Measurements from ENCODE around the gene RABGAP1L. TPM values are rescaled to one million over a fixed set of nuclear protein-coding genes. Genes with fewer than 3 reads are reported as not detected.

Gene RABGAP1L
- total and polyA plus RNA-seq, 2 of the 4 experiments (the other 2 are of a cell fraction) = 7.9 to 26.7 TPM

DNA sequence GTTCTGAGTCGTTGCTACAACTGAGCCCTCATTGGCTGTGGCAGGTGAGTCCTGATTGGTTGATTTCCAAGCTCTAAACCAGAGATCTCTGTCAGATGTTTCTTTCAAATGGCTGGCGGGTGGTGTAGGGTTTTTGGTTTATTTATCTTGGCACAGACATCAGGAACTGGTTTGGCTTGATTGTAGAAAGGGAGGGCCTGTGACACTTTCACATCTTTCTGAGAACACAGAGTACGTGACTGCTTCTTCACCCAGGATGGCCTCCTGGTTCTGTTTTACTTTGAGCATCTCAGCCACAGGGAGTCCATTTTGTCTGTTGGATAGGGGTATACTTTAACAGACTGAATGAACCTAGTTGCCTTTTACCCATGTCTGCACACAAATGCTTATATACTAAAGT, 199.0 kb downstream of the RABGAP1L start:
- CTCF ChIA-PET = interaction anchor here (1.1 kb wide), 1 partner anchor 85 kb away, joined by 4 read pairs; no protein-coding TSS in a partner anchor
- H3K4me1 ChIP-seq (ENCODE audit: control insufficient read depth, insufficient read depth, low read length) = no peaks in the 10 kb centered on the region
- POLR2A ChIA-PET (ENCODE audit: unreplicated experiment) = no interaction called here
- H3K27ac ChIP-seq (ENCODE audit: insufficient read depth, low read length) = no peak overlapping the region
- peaks cover 3% of the 10 kb centered on the region; the same call in 1 of the 2 replicates for H3K9me1 ChIP-seq (ENCODE audit: insufficient read depth, low read length)
- H2BK120ac ChIP-seq (ENCODE audit: low read depth, low read length) = no peak overlapping the region
- H2BK5ac ChIP-seq (ENCODE audit: low read depth, low read length, poor library complexity, severe bottlenecking) = no peak overlapping the region
- intact Hi-C loops (cut with micrococcal nuclease) (no loop called here), dilution Hi-C loops (cut with HindIII; ENCODE audit: low sequenced_read_pairs, unreplicated experiment) (no loop called here), in situ Hi-C loops (cut with MboI; ENCODE audit: low sequenced_read_pairs) (no loop called here)
- no CpG with 5 or more reads among the region's 3 CpGs for WGBS, 2 experiments (ENCODE audit: extremely low coverage in 2 of 2, insufficient read length in 1 of 2)
- no peak for DNase-seq
- H3K4me3 ChIP-seq (ENCODE audit: insufficient read depth, low read depth, low read length) = no peak overlapping the region
- no peak overlapping the region for H4K8ac ChIP-seq (ENCODE audit: low read depth in 2 of 2, low read length in 2 of 2)
- H3K56ac ChIP-seq (ENCODE audit: extremely low read depth, insufficient read depth, low read length) = no peak overlapping the region
- no peak overlapping the region for H3K4ac ChIP-seq (ENCODE audit: low read depth, low read length)
- H3K79me1 ChIP-seq (ENCODE audit: low read depth in 1 of 2, low read length in 2 of 2) = no peaks in the 10 kb centered on the region
- no peaks in the 10 kb centered on the region for H3K36me3 ChIP-seq (ENCODE audit: control insufficient read depth, insufficient read depth, low read length)
- no peaks in the 10 kb centered on the region for H4K20me1 ChIP-seq (ENCODE audit: insufficient read depth, low read length)
- H3K14ac ChIP-seq (replicated peaks; ENCODE audit: low read depth, low read length) = no peak overlapping the region
- H3K18ac ChIP-seq (ENCODE audit: low read depth, low read length) = no peak overlapping the region
- no peak for ATAC-seq (ENCODE audit: low read depth)
- no peak overlapping the region for H4K91ac ChIP-seq (ENCODE audit: insufficient read depth, low read depth, low read length)
- no peak overlapping the region for H3K4me2 ChIP-seq (ENCODE audit: low read depth, low read length)
- no peak overlapping the region for H4K5ac ChIP-seq (ENCODE audit: low read depth, low read length)
- no peak overlapping the region for H2AK9ac ChIP-seq (replicated peaks; ENCODE audit: low read depth, low read length, poor library complexity)
- H3K9ac ChIP-seq (ENCODE audit: low read depth, low read length) = no peak overlapping the region
- no peak overlapping the region for H2AK5ac ChIP-seq (ENCODE audit: low read depth, low read length)
- H2AFZ ChIP-seq (replicated peaks; ENCODE audit: low read length, poor library complexity) = no peak overlapping the region
- H3K27me3 ChIP-seq (ENCODE audit: control insufficient read depth, insufficient read depth, low read length) = no peaks in the 10 kb centered on the region
- H2BK15ac ChIP-seq (ENCODE audit: low read depth, low read length) = no peak overlapping the region
- no peak overlapping the region for H3K23ac ChIP-seq (ENCODE audit: low read depth, low read length)
- TF ChIP-seq MXI1 (IDR thresholded peaks at IDR 0.05; ENCODE audit: borderline replicate concordance, low read depth, low read length) (no peak), POLR2A (IDR thresholded peaks at IDR 0.05; ENCODE audit: low read depth, low read length) (no peak), RCOR1 (IDR thresholded peaks at IDR 0.05; ENCODE audit: insufficient replicate concordance, low read length) (no peak), SMC3 (IDR thresholded peaks at IDR 0.05; ENCODE audit: low read depth, low read length) (no peak), FOS (IDR thresholded peaks at IDR 0.05; ENCODE audit: low read depth, low read length) (no peak), MAFK (IDR thresholded peaks at IDR 0.05; ENCODE audit: low read depth, low read length) (no peak), CEBPB (IDR thresholded peaks at IDR 0.05; ENCODE audit: low read depth, low read length) (no peak), MAZ (IDR thresholded peaks at IDR 0.05; ENCODE audit: borderline replicate concordance, low read depth, low read length) (no peak), RFX5 (IDR thresholded peaks at IDR 0.05; ENCODE audit: low read depth, low read length) (no peak), NFE2L2 (IDR thresholded peaks at IDR 0.05; ENCODE audit: low read depth, low read length) (no peak), BHLHE40 (IDR thresholded peaks at IDR 0.05; ENCODE audit: low read depth, low read length) (no peak), CHD1 (IDR thresholded peaks at IDR 0.05; ENCODE audit: low read depth, low read length) (no peak), RAD21 (IDR thresholded peaks at IDR 0.05; ENCODE audit: low read length) (no peak)
- TF ChIP-seq, protein P1, sequence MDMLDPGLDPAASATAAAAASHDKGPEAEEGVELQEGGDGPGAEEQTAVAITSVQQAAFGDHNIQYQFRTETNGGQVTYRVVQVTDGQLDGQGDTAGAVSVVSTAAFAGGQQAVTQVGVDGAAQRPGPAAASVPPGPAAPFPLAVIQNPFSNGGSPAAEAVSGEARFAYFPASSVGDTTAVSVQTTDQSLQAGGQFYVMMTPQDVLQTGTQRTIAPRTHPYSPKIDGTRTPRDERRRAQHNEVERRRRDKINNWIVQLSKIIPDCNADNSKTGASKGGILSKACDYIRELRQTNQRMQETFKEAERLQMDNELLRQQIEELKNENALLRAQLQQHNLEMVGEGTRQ (IDR thresholded peaks at IDR 0.05; ENCODE audit: low read depth, low read length) = no peak
- TF ChIP-seq, protein P2, sequence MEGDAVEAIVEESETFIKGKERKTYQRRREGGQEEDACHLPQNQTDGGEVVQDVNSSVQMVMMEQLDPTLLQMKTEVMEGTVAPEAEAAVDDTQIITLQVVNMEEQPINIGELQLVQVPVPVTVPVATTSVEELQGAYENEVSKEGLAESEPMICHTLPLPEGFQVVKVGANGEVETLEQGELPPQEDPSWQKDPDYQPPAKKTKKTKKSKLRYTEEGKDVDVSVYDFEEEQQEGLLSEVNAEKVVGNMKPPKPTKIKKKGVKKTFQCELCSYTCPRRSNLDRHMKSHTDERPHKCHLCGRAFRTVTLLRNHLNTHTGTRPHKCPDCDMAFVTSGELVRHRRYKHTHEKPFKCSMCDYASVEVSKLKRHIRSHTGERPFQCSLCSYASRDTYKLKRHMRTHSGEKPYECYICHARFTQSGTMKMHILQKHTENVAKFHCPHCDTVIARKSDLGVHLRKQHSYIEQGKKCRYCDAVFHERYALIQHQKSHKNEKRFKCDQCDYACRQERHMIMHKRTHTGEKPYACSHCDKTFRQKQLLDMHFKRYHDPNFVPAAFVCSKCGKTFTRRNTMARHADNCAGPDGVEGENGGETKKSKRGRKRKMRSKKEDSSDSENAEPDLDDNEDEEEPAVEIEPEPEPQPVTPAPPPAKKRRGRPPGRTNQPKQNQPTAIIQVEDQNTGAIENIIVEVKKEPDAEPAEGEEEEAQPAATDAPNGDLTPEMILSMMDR (conservative IDR thresholded peaks at IDR 0.05; ENCODE audit: low read depth, low read length) = no peak
- TF ChIP-seq, protein P3, sequence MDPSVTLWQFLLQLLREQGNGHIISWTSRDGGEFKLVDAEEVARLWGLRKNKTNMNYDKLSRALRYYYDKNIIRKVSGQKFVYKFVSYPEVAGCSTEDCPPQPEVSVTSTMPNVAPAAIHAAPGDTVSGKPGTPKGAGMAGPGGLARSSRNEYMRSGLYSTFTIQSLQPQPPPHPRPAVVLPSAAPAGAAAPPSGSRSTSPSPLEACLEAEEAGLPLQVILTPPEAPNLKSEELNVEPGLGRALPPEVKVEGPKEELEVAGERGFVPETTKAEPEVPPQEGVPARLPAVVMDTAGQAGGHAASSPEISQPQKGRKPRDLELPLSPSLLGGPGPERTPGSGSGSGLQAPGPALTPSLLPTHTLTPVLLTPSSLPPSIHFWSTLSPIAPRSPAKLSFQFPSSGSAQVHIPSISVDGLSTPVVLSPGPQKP (IDR thresholded peaks at IDR 0.05; ENCODE audit: borderline replicate concordance, low read depth, low read length) = no peak
- BruUV-seq (replicated peaks) = no TSS peak
- H2BK20ac ChIP-seq (ENCODE audit: low read depth, low read length) = no peak overlapping the region
- no peaks in the 10 kb centered on the region for H3K9me3 ChIP-seq (ENCODE audit: control insufficient read depth, insufficient read depth, low read length)
